HG03060 (cell line): ENCODE measurements around the gene APOLD1.
"Not testable (repeated sequence)": the region's sequence is repeated elsewhere in the genome, so short reads cannot be mapped to it uniquely, and the experiment has no call there.

Source experiments
- ATAC-seq: cut with Tn5 transposase; IDR thresholded peaks from one replicate; pipeline ENCODE4 v1.9.1; 2021; ENCODE audit warnings: low read depth, moderate number of reproducible peaks; ENCODE audit not compliant: unreplicated experiment

Gene APOLD1

DNA sequence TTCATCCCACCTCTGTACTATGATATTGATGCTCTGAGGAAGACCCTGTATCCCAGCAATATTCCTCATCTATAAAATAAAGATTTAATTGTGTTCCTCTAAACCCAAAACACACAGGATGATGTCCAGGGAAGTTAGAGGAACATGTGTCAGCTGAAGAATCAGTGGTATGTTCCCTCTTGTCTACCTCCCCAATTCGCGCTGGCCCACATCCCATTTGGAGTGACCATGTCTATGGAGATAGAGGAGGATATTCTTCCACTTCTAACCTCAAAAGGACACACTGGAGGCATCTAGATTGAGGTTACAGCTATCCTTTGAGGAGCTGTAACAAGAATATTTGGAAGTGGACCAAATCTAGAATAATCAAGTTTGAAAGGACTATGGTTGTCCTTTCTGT lies 1.3 kb upstream of the APOLD1 start:
- ATAC-seq = no peak

GRCh38 chr12:12786351-12786705 lies 869 bp downstream of the APOLD1 start:
- ATAC-seq = no peak

- ATAC-seq = peak; percentile 34
Observed at GRCh38 chr12:12786706-12787601, 1.5 kb downstream of the APOLD1 start.

DNA sequence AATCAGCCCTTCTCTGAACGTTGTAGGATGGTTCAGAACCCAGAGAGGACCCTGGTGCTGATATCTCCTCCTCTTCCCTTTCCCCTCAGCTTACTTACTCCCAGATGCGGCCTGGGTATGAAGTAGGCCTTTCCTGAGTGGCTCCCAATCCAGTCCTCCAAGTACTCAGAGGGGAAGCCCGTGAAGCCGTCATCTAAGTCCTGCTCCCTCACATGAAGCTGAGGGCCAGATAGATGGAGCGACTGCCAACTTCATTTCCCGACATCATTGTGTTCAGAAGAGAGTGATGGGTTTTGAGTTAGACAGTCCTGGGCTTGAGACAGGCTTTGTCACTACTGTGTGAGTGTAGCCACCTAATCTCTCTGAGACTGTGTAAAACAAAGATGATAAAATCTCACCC lies 2.7 kb downstream of the APOLD1 start:
- no peak for ATAC-seq

DNA sequence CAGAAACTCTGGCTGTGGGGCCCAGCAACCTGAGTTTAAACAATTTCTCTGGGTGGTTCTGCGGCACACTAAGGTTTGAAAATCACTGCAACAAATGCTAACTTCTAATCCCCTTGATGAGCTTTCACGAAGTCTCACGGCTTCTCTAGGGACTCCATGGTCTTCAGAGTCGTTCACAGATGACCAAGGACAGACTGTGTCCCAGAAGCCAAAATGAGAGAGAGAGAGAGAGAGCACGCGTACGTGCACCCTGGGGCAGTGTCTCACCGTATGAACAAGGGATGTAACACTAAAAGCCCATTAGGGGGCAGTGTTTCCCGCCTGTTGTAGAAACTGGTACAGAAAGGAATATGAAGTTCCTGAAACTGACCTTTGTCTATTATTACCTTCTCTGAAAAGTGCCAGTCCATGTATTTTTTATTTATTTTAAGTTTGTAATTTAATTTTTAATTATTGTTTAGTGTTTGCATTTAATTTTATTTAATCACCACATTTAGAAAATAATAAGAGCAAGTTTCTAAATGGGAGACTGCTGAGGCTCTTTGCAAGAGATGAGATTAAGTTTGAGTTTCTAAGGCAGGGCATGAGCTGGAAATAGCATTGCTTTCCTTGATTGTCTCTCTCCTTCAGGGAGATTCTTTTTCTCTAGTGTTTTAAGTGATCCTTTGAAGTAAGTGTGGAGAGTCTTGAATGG lies 3.4 kb downstream of the APOLD1 start:
- peak; percentile 68 for ATAC-seq

DNA sequence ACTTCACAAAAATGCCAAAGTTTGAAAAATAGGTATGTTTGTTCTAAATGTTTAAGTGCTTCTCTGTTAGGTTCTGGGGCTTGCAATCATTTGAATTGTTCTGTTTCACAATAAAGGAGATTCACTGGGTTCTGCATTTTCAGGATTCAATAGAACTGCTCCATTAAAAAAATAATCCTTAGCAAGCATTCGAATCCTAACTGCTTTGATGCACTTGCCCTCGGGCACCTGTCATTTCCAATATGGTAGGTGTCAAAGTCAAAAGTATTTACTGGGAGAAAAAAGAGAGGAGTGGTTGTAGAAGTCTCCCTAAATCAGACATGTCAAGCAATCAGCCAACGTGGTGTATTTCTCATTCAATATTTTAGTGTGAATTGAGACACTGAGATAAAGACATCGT lies 5.5 kb downstream of the APOLD1 start:
- no peak for ATAC-seq

- ATAC-seq = no peak
Observed at GRCh38 chr12:12791756-12792369, 6.4 kb downstream of the APOLD1 start.

- ATAC-seq = no peak
Observed at GRCh38 chr12:12792421-12792820, 7.0 kb downstream of the APOLD1 start.

DNA sequence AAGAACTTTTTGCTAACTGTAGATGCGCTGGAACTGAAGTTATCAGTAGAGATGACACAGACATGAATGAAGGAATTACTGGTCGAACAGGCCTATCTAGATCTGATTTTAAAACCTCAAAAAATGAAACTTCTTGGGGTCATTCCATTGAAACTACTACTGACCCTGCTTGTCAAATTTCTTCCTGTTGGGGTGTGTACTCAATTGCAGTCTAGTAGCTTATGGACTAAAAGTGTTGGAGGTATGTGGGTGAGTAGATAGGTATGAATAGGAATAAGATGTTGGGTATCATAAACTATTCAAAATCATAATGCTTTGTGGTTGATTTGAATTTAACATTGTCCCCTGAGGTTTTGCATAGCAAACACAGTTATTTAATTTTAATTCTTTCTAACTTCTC lies 9.2 kb downstream of the APOLD1 start:
- no peak for ATAC-seq

DNA sequence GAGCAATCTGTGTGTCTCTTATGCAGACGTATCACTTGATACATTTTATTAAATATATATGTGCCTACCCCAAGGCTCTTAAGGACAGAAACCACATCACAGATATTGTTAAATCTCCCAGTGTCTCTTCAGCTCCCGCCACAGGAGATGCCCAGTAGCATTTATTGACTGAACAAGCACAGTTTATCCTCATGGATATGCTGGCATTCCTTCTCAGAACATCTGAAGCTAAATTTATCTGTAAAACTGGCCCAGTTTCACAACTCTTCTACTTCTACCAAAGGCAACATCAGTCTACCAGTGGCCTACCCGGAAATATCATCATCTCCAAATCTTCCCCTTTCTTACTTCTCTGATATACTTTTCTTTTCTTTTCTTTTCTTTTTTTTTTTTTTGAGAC lies 10.7 kb downstream of the APOLD1 start:
- no peak for ATAC-seq

- no peak for ATAC-seq
Observed at GRCh38 chr12:12796928-12797793, 11.7 kb downstream of the APOLD1 start.

GRCh38 chr12:12797794-12798152 lies 12.3 kb downstream of the APOLD1 start:
- ATAC-seq = no peak

GRCh38 chr12:12798480-12798879 lies 13.0 kb downstream of the APOLD1 start:
- ATAC-seq = no peak

GRCh38 chr12:12799163-12799920 lies 13.9 kb downstream of the APOLD1 start:
- ATAC-seq = no peak

DNA sequence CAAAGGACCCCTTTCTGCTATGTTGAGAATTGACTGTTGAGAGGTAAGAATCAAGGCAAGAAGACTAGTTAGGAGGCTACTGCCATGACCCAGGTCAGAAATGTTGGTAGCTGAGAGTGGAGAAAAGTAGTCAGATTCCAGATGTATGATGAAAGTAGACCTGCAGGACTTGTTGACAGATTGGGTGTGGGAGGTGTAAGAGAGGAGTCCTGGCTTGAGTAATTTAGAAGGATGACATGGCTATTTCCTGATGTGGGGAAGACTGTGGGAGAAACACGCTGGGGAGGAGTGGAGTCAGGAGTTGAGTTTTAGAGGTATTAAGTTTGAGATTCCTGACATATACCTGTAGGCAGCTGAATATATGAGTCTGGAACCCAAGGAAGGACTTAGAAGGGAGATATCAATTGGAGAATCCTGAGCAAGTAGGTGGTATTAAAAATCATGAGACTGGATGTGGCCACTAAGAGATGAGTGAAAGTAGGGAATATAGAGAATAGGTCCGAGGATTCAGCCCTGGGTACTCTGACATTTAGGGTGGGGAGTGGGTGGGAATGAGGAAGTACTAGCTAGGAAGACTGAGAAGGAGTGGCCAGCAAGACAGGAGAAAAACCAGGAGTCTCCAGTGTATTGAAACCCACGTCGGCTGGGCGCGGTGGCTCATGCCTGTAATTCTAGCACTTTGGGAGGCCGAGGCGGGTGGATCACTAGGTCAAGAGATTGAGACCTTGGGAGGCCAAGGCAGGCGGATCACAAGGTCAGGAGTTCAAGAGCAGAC lies 15.1 kb downstream of the APOLD1 start:
- ATAC-seq = no peak

- ATAC-seq = not testable (repeated sequence)
Observed at GRCh38 chr12:12801656-12802055, 16.2 kb downstream of the APOLD1 start.

DNA sequence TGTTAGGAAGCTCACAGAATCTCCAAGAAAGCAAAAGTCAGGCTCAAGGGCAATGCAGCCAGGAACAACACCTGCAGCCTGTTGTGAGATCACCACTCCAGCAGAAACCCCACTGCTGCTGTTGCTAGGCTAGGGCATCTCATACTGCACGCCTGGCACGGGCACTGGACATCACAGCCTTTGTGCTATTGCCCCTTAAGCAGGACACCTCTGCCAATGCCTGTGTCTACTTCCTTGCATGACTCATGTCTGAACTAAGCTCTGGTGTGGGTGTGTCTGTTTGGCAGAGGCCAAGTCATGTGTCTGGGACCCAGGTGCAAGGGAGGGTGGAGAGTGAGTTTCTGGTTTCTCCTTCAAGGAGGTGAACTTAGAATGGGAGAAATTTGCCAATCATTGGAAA lies 17.7 kb downstream of the APOLD1 start:
- peak; percentile 79 for ATAC-seq

- no peak for ATAC-seq
Observed at GRCh38 chr12:12804011-12804410, 18.6 kb downstream of the APOLD1 start.

GRCh38 chr12:12804432-12804886 lies 19.0 kb downstream of the APOLD1 start:
- ATAC-seq = no peak
